HG03159 (cell line): ENCODE results near the gene PRR23E.

Experiments
- ATAC-seq: cut with Tn5 transposase; IDR thresholded peaks from one replicate; pipeline ENCODE4 v1.9.1; 2021; ENCODE audit warnings: mild to moderate bottlenecking, moderate library complexity; ENCODE audit not compliant: unreplicated experiment

Gene PRR23E

GRCh38 chr3:127164615-127165014 is 28.3 kb upstream of the PRR23E start:
- ATAC-seq: no peak

DNA sequence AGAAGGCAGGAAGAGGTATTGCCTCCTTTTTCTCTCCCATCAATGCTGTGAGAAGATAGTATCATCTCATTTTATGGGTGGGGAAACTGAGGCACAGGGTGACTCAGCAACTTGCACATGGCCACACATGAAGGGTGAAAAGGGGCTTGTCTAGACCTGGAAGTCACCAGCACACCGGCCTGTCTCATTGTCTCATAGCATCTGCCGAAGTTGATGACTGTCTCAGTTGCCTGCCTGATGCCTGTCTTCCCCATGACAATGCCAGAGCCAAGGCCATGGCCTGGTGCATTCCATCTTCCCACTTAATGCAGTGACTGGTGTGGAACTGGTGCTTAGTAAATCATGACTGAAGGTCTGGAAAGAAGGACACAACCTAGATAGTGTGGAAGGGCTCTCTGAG is 27.9 kb upstream of the PRR23E start:
- ATAC-seq: no peak

DNA sequence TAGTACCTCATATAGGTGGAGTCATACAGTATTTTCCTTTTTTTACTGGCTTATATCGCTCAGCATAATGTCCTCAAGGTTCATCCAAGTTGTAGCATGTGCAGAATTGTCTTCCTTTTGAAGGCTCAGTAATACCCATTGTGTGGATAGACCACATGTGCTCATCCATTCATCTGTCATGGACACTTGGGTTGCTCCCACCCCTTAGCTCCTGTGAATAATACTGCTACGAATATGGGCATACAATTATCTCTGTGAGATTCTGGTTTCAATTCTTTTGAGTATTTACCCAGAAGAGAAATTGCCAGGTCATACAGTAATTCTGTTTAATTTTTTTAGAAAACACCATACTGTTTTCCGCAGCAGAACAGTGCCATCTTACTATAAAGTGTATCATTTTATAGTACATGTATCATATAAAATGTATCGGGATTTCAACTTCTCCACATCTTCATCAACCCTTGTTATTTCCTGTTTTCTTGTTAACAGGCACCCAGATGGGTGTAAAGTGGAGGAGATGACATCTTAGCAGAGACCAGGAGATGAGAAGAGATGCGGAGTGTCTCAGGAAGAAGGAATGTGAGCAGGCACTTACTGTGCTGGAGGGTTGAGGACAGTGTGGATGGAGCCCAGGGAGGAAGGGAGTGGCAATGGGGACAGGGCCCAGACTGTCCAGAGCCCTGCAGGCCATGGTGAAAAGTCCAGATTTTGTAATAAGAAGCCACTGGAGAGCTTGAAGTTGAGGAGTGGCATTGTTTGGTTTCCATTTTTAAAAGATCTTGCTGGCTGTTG is 27.0 kb upstream of the PRR23E start:
- ATAC-seq: no peak

GRCh38 chr3:127166501-127167065 is 26.3 kb upstream of the PRR23E start:
- no peak for ATAC-seq

- no peak for ATAC-seq
Measured at GRCh38 chr3:127167315-127168043, 25.5 kb upstream of the PRR23E start.

GRCh38 chr3:127168271-127168670 is 24.7 kb upstream of the PRR23E start:
- ATAC-seq: no peak

DNA sequence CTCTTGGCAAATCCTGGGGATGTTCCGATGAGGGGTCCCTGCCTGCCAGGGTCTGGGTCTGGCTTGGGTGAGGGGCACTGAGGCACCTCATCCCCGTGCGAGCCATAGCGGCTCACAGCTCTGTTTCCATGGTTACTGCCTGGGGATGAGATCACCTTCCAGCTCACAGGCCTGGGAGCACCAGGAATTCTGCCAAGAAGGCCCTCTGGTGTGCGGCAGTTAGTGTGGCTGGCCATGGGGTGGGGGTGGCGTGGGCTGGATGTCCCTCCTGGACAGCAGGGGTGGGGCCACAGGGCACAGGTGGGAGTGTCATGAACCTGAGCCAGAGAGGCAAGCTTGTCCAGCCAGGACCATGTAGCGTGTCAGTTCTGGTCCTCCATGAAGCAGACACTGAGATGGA is 22.1 kb upstream of the PRR23E start:
- ATAC-seq: no peak

- no peak for ATAC-seq
Measured at GRCh38 chr3:127171320-127171719, 21.6 kb upstream of the PRR23E start.

DNA sequence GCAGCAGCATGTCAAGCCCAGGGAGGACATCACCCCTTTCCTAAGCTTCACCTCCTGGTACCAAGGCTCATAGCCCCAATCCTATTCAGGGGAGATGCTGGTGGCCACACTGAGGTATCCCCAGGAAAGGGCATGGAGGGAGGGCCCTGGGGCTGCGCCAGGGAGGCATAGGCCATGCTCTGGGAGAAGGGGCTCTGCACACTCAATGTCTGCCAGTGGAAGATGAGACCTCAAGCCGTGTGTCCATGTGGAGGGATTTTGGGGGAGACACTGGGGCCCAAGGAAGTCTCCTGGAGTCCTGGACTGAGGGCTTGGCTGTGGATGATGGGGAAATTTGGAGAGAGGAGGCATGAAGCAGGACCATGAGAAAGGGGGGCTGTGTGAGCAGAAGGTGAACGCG is 21.2 kb upstream of the PRR23E start:
- ATAC-seq: no peak

DNA sequence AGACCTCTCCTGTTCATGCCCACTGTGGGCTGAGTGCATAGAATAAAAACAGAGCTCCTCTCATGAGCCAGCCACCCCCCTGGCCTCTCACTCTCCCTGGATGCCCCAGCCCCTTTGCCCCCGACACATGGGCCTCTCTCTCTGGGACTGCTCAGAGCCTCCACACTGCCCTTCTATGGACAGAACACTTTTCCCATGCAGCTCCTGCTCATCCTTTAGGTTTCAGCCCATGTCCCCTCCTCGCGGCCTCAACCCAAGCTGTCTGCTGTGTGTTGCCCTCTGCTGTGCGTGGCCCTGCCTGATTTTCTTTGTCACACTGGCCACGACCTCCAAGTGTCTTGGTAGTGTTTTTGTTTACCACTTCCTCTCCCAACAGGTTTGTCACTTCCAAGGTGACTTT is 20.7 kb upstream of the PRR23E start:
- no peak for ATAC-seq

GRCh38 chr3:127172781-127173515 is 20.0 kb upstream of the PRR23E start:
- ATAC-seq: no peak

DNA sequence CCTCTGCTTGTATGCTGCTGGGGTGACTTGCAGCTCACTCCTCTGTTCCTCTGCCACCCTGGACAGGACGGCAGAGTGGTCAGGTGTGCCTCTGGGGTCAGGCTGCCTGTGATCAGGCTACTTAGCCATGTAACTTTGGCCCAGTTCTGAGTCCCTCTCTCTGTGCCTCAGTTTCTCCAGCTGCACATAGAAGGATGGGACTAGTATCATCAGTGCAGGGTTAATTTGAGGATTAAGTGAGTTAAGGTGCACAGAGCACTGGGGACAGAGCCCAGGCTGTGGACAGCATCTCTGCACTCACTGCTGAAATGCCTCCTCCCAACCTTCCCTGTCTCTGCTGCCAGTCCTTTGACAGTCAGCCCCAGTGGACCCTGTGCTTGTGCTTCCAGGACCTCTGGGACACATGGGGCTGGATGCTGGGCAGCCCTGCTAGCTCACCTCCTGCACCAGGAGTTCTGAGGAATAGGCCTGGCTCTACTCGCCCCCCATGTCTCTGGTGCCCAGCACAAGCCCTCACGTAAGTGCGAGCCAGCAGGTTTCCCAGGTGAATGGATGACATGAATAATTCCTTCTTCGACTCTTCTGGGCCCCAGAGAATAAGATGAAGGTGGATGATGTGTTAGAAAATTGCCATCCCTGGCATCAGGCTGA is 19.3 kb upstream of the PRR23E start:
- no peak for ATAC-seq

DNA sequence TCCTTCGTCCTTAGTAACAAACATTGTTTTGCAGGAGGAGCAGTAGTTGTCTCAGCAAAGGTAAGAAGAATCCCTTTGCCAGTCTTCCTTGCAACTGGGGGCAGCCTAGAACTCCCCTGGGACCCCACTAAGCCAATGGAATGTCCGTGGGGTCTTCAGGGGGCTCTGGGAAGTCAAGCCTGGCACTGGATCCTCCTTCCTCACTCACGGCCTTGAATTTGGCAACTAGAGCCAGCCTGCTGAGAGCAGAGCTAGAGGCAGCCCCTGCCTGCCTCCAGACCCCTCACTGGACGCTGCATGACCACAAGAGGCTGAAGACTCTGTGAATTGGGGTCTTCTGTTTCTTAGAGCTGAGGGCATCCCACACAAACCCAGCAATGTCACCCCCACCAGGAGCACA is 18.6 kb upstream of the PRR23E start:
- no peak for ATAC-seq

- no peak for ATAC-seq
Measured at GRCh38 chr3:127174715-127175140, 18.2 kb upstream of the PRR23E start.

DNA sequence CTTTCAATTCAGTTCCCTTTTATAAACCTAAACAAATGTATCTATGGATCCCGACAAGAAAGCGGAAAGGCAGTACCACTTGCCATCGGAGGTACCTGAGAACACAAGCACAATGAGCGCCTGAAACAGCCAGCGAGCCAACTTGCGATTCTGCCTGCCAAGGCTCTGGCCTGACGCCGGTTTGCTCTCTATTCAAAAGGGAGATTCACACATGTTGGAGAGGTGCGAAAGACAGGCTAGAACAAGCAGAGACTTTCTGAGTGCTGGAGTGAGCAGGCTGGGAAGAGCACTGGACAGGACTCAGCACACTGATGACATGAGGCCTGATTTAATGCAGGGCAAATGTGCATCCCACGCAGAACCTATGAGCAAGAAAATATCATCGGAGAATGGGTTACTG is 17.7 kb upstream of the PRR23E start:
- ATAC-seq: no peak

GRCh38 chr3:127177226-127177625 is 15.7 kb upstream of the PRR23E start:
- no peak for ATAC-seq

DNA sequence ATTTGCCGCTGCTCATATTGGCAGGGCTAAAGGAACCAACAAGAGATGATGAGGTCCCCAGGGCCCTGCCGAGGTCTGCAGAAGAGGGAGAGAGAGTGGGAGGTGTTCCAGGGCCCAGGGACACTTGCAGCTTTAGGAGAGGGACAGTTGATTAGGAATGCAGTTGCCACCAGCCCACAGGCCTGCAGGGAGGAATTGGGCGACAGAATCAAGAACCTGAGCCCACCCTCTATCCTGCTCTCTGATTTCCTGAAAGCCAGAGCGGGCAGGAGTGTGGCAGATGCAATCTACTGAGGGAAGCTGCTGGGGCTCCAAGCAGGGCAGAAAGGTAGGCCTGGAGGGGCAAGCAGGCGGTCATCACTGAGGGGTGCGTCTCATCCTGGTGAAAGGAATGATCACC is 12.1 kb upstream of the PRR23E start:
- no peak for ATAC-seq

DNA sequence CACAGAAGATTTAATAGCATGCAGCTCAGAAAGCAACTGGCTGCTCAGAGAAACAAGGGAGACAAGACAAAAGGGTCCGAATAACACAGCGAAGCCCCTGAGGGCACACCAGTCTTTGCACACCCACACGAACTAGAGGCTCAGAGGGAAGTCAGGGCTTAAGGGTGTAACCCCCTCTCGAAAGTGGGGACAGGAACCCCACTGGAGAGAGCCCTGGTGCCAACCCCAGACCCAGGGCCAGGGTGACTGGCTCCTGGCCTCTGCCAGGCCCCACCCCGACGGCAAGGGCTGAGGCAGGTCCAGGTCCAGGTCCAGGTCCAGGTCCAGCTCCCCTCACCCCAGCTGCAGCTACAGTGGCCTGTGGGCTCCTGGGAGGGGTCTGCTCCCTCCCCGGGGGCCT is 10.5 kb upstream of the PRR23E start:
- no peak for ATAC-seq

GRCh38 chr3:127182848-127183714 is 9.8 kb upstream of the PRR23E start:
- ATAC-seq: no peak
